SK-N-SH (cell line): ENCODE measurements around the gene KRTAP4-5. TPM values are rescaled to one million over a fixed set of nuclear protein-coding genes. Genes with fewer than 3 reads are reported as not detected.

ENCODE experiments used
- CTCF ChIA-PET: fragments of 300-600, 350-600 bp; formaldehyde crosslinking; extraction: SDS; loops from one replicate; lab custom pipeline; 2021; lab: Yijun Ruan, JAX
- POLR2A ChIA-PET: fragments of 350-600 bp; sonication (Branson Sonifier 250); formaldehyde crosslinking; extraction: SDS; loops from one replicate; lab custom pipeline; 2020; ENCODE audit warnings: antibody characterized with exemption, inconsistent platforms; lab: Yijun Ruan, JAX
- DNase-seq: peaks from one replicate; pipeline ENCODE4 v3.0.0; 2012
- H2AFZ ChIP-seq: fragments of 200-600 bp; sonication (generic); 2 replicates; pipeline ENCODE4 v1.8.1; 2016; ENCODE audit warnings: antibody characterized with exemption, mild to moderate bottlenecking, low read depth
- H3F3A ChIP-seq: fragments of 200-600 bp; sonication (generic); replicated peaks from 2 replicates; pipeline ENCODE3; 2016; ENCODE audit warnings: antibody characterized with exemption, mild to moderate bottlenecking; ENCODE audit not compliant: insufficient read depth
- H3K27ac ChIP-seq, 2 experiments: fragments of 200-500 bp in 1 of 2; fragments of 200-600 bp in 1 of 2; sonication (Bioruptor generic) in 1 of 2; sonication (generic), shearing (Covaris generic) in 1 of 2; 2 replicates each; pipeline versions ENCODE4 v1.5.1 to v1.6.1; 2014 to 2016; ENCODE audit warnings: low read depth in 2 of 2, inconsistent platforms in 1 of 2, low read length in 1 of 2, mild to moderate bottlenecking in 1 of 2, mixed read lengths in 1 of 2
- H3K27me3 ChIP-seq: fragments of 200-600 bp; sonication (generic), shearing (Covaris generic); 2 replicates; pipeline ENCODE4 v1.6.1; 2016; ENCODE audit warnings: mixed run types; ENCODE audit not compliant: insufficient read depth
- H3K36me3 ChIP-seq, 2 experiments: fragments of 200-500 bp in 1 of 2; fragments of 200-600 bp in 1 of 2; sonication (Bioruptor generic) in 1 of 2; sonication (generic) in 1 of 2; replicated peaks in 1 of 2; 2 replicates each; pipeline versions ENCODE3 to v1.5.1; 2014 to 2016; ENCODE audit warnings: low read length in 1 of 2, mild to moderate bottlenecking in 1 of 2; ENCODE audit not compliant: insufficient read depth in 2 of 2, control insufficient read depth in 1 of 2
- H3K4me1 ChIP-seq, 2 experiments: fragments of 200-500 bp in 1 of 2; fragments of 200-600 bp in 1 of 2; sonication (Bioruptor generic) in 1 of 2; sonication (generic), shearing (Covaris generic) in 1 of 2; 2 replicates each; pipeline versions ENCODE4 v1.5.1 to v1.6.1; 2014 to 2016; ENCODE audit warnings: low read depth in 1 of 2, low read length in 1 of 2, mixed run types in 1 of 2; ENCODE audit not compliant: insufficient read depth in 2 of 2, control insufficient read depth in 1 of 2
- H3K4me2 ChIP-seq: fragments of 200-600 bp; sonication (generic), shearing (Covaris generic); 2 replicates; pipeline ENCODE4 v1.6.1; 2017; ENCODE audit warnings: mixed run types
- H3K4me3 ChIP-seq, 2 experiments: fragments of 200-500 bp in 1 of 2; fragments of 200-600 bp in 1 of 2; sonication (Bioruptor generic) in 1 of 2; sonication (generic), shearing (Covaris generic) in 1 of 2; 2 replicates each; pipeline versions ENCODE4 v1.5.1 to v1.8.1; 2014 to 2016; ENCODE audit warnings: low read depth in 2 of 2, inconsistent platforms in 1 of 2, low read length in 1 of 2, mild to moderate bottlenecking in 1 of 2, mixed read lengths in 1 of 2, moderate library complexity in 1 of 2
- H3K79me2 ChIP-seq: fragments of 200-600 bp; sonication (generic); 2 replicates; pipeline ENCODE4 v1.8.1; 2017; ENCODE audit warnings: mild to moderate bottlenecking; ENCODE audit not compliant: insufficient read depth
- H3K9ac ChIP-seq: fragments of 200-600 bp; sonication (generic); 2 replicates; pipeline ENCODE4 v1.6.1; 2017; ENCODE audit warnings: mixed run types
- H3K9me2 ChIP-seq: fragments of 200-600 bp; sonication (generic); 2 replicates; pipeline ENCODE4 v1.6.1; 2017; ENCODE audit warnings: mixed run types
- H3K9me3 ChIP-seq: fragments of 200-600 bp; sonication (generic); 2 replicates; pipeline ENCODE4 v1.6.1; 2017; ENCODE audit warnings: mixed run types, mild to moderate bottlenecking, moderate library complexity
- H4K20me1 ChIP-seq: fragments of 200-600 bp; sonication (generic); 2 replicates; pipeline ENCODE4 v1.6.1; 2017; ENCODE audit warnings: mild to moderate bottlenecking, mixed run types; ENCODE audit not compliant: insufficient read depth
- ELF1 ChIP-seq: IDR thresholded peaks from 2 replicates; pipeline ENCODE4 v1.4.0; 2012
- FOSL2 ChIP-seq: IDR thresholded peaks from 2 replicates; pipeline ENCODE4 v1.4.0; 2012; ENCODE audit warnings: low read depth, mild to moderate bottlenecking, moderate library complexity, borderline replicate concordance
- FOXJ3 ChIP-seq: sonication (generic); formaldehyde crosslinking; IDR thresholded peaks from 2 replicates; pipeline ENCODE4 v1.5.1; 2020; ENCODE audit warnings: mild to moderate bottlenecking, missing genetic modification reagents
- FOXM1 ChIP-seq: IDR thresholded peaks from 2 replicates; pipeline ENCODE4 v1.4.0; 2012; ENCODE audit warnings: low read depth, mild to moderate bottlenecking
- GABPA ChIP-seq: IDR thresholded peaks from 2 replicates; pipeline ENCODE4 v1.4.0; 2012; ENCODE audit warnings: low read depth, mild to moderate bottlenecking
- GATA2 ChIP-seq: sonication (generic); formaldehyde crosslinking; IDR thresholded peaks from 2 replicates; pipeline ENCODE4 v1.5.0; 2020; ENCODE audit warnings: mild to moderate bottlenecking, missing genetic modification reagents
- JUND ChIP-seq: IDR thresholded peaks from 2 replicates; pipeline ENCODE4 v1.4.0; 2012
- MEF2A ChIP-seq: IDR thresholded peaks from 2 replicates; pipeline ENCODE4 v1.4.0; 2012; ENCODE audit warnings: low read depth, borderline replicate concordance
- MXI1 ChIP-seq: IDR thresholded peaks from 2 replicates; pipeline ENCODE4 v1.6.1; 2012; ENCODE audit warnings: mild to moderate bottlenecking, low read depth, low read length, improper control_type of control experiment
- NFIC ChIP-seq: IDR thresholded peaks from 2 replicates; pipeline ENCODE4 v1.4.0; 2012; ENCODE audit warnings: borderline replicate concordance
- POLR2AphosphoS5 ChIP-seq: IDR thresholded peaks from 2 replicates; pipeline ENCODE4 v1.6.1; 2012; ENCODE audit warnings: low read depth, low read length
- RAD21 ChIP-seq: IDR thresholded peaks from 2 replicates; pipeline ENCODE4 v1.6.1; 2012; ENCODE audit warnings: mild to moderate bottlenecking, low read length
- RXRA ChIP-seq: IDR thresholded peaks from 2 replicates; pipeline ENCODE4 v1.4.0; 2012; ENCODE audit warnings: low read depth, mild to moderate bottlenecking, borderline replicate concordance
- TCF12 ChIP-seq: IDR thresholded peaks from 2 replicates; pipeline ENCODE4 v1.4.0; 2012
- WGBS: methylation state at CpG from one replicate; pipeline ENCODE4 v1.1.6; 2017; ENCODE audit warnings: low lambda C conversion rate; 5-methylcytosine and 5-hydroxymethylcytosine counted together
- polyA plus RNA-seq, 3 experiments: library from polyadenylated mRNA; depleted of rRNA; stranded (reverse); fragments of >200 nt; gene quantifications; 2 replicates each; pipeline ENCODE4 v1.2.3, GENCODE V29; 2012
- TF ChIP-seq, protein P1 (sequence below): IDR thresholded peaks from 2 replicates; pipeline ENCODE4 v1.4.0; 2012; ENCODE audit warnings: low read depth, borderline replicate concordance
- TF ChIP-seq, protein P2 (sequence below): IDR thresholded peaks from 2 replicates; pipeline ENCODE4 v1.4.0; 2012; ENCODE audit warnings: low read depth
- TF ChIP-seq, protein P3 (sequence below): IDR thresholded peaks from 2 replicates; pipeline ENCODE4; 2012

The KRTAP4-5 gene
- polyA plus RNA-seq, 1 of the 3 experiments (the other 2 are of a cell fraction) = not detected

DNA sequence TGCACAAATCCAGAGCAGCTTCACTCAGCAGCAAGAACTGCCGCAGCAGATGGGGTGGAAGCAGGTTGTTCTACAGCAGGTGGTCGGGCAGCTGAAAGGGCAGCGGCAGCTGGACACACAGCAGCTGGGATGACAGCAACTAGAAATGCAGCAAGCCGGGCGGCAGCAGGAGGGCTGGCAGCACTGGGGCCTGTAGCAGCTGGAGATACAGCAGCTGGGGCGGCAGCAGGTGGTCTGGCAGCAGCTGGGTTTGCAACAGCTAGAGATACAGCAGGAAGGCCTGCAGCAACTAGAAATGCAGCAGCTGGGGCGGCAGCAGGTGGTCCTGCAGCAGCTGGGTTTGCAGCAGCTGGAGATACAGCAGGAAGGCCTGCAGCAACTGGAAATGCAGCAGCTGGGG, 17.9 kb upstream of the KRTAP4-5 start:
- WGBS = 41% methylated on average over 4 of the region's 7 CpGs

DNA sequence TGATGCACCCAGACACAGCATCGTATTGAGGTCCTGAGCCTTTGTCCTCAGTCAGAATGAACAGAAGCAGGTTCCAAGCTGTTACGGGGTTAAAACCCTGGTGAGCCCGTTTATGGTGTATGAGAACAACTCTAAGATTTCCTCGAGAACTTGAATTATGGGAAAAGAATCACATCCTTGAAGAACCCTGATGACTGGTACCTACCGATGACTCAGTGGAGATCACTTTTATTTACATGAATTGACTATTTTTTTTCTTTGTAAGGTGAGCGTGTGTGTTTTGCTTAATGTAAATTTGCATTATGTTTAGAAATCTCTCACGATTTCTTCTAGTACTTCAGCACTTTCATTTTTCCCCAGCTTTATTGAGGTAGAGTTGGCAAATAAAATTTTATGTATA, 14.2 kb upstream of the KRTAP4-5 start:
- Histone ChIP-seq H3K4me2 (no peak overlapping the region), H3K9me3 (no peaks in the 10 kb centered on the region), H2AFZ (no peak overlapping the region), H3K4me3 (no peak overlapping the region), H3F3A (no peaks in the 10 kb centered on the region), H3K4me1 (no peaks in the 10 kb centered on the region), H3K9ac (no peak overlapping the region), H3K79me2 (no peaks in the 10 kb centered on the region), H4K20me1 (no peaks in the 10 kb centered on the region), H3K36me3 (no peaks in the 10 kb centered on the region), H3K9me2 (no peaks in the 10 kb centered on the region), H3K27ac (no peak overlapping the region), H3K27me3 (peaks cover 20% of the 10 kb centered on the region)
- POLR2A ChIA-PET = no interaction called here
- DNase-seq = no peak
- CTCF ChIA-PET = no interaction called here
- WGBS = 18% methylated on average over 7 of the region's 7 CpGs
- TF ChIP-seq MEF2A = no peak
- no peak for TF ChIP-seq RXRA
- no peak for TF ChIP-seq MXI1
- TF ChIP-seq GATA2 (CRISPR knock-in tag) = no peak
- TF ChIP-seq, protein P1, sequence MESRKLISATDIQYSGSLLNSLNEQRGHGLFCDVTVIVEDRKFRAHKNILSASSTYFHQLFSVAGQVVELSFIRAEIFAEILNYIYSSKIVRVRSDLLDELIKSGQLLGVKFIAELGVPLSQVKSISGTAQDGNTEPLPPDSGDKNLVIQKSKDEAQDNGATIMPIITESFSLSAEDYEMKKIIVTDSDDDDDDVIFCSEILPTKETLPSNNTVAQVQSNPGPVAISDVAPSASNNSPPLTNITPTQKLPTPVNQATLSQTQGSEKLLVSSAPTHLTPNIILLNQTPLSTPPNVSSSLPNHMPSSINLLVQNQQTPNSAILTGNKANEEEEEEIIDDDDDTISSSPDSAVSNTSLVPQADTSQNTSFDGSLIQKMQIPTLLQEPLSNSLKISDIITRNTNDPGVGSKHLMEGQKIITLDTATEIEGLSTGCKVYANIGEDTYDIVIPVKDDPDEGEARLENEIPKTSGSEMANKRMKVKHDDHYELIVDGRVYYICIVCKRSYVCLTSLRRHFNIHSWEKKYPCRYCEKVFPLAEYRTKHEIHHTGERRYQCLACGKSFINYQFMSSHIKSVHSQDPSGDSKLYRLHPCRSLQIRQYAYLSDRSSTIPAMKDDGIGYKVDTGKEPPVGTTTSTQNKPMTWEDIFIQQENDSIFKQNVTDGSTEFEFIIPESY = no peak
- no peak for TF ChIP-seq GABPA
- TF ChIP-seq RAD21 = no peak
- no peak for TF ChIP-seq JUND
- TF ChIP-seq POLR2AphosphoS5 = no peak
- TF ChIP-seq, protein P2, sequence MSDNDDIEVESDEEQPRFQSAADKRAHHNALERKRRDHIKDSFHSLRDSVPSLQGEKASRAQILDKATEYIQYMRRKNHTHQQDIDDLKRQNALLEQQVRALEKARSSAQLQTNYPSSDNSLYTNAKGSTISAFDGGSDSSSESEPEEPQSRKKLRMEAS = no peak
- TF ChIP-seq, protein P3, sequence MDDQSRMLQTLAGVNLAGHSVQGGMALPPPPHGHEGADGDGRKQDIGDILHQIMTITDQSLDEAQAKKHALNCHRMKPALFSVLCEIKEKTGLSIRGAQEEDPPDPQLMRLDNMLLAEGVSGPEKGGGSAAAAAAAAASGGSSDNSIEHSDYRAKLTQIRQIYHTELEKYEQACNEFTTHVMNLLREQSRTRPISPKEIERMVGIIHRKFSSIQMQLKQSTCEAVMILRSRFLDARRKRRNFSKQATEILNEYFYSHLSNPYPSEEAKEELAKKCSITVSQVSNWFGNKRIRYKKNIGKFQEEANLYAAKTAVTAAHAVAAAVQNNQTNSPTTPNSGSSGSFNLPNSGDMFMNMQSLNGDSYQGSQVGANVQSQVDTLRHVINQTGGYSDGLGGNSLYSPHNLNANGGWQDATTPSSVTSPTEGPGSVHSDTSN = no peak
- TF ChIP-seq FOXM1 = no peak
- no peak for TF ChIP-seq FOXJ3

More for the DNA sequence above, 17.9 kb upstream of the KRTAP4-5 start:
- Histone ChIP-seq H3K9ac (no peak overlapping the region), H3K27ac (no peak overlapping the region), H3K79me2 (no peaks in the 10 kb centered on the region), H4K20me1 (no peaks in the 10 kb centered on the region), H3K36me3 (no peaks in the 10 kb centered on the region), H3K9me2 (no peaks in the 10 kb centered on the region), H3F3A (no peaks in the 10 kb centered on the region), H3K4me1 (no peaks in the 10 kb centered on the region), H3K9me3 (no peaks in the 10 kb centered on the region), H3K27me3 (peaks cover 30% of the 10 kb centered on the region), H3K4me2 (no peak overlapping the region), H2AFZ (no peak overlapping the region), H3K4me3 (no peak overlapping the region)
- TF ChIP-seq ELF1 (no peak), FOSL2 (no peak), NFIC (no peak), FOXM1 (no peak), GATA2 (CRISPR knock-in tag) (no peak), TCF12 (no peak)
- no peak for DNase-seq
- ChIA-PET CTCF (interaction anchor here (1.1 kb wide), 1 partner anchor 381 kb away, joined by 4 read pairs; no protein-coding TSS in a partner anchor), POLR2A (no interaction called here)
